Measurements from ENCODE around the gene NOA1. TPM values are rescaled to one million over a fixed set of nuclear protein-coding genes. Genes with fewer than 3 reads are reported as not detected.
"Not testable (repeated sequence)": the region's sequence is repeated elsewhere in the genome, so short reads cannot be mapped to it uniquely, and the experiment has no call there.

The NOA1 gene
- total RNA-seq, 1 donor from 2014 or later = 20.4 TPM

- Histone ChIP-seq H3K79me2 (ENCODE audit: low read depth) (peaks cover 35% of the 10 kb centered on the region), H3F3A (ENCODE audit: low read depth) (no peaks in the 10 kb centered on the region), H3K9me3 (ENCODE audit: low read depth) (no peaks in the 10 kb centered on the region), H3K27ac (no peak overlapping the region), H3K4me3 (no peak overlapping the region), H3K4me2 (no peak overlapping the region), H4K20me1 (ENCODE audit: low read depth) (peaks cover 29% of the 10 kb centered on the region), H3K9ac (no peak overlapping the region), H3K4me1 (no peaks in the 10 kb centered on the region), H3K36me3 (peaks cover 15% of the 10 kb centered on the region), H3K27me3 (no peaks in the 10 kb centered on the region), H2AFZ (replicated peaks) (no peak overlapping the region)
- DNase-seq (ENCODE audit: low spot score) = no peak
- Mint-ChIP-seq H3K27me3 (ENCODE audit: insufficient read depth, low read depth) (no peaks in the 10 kb centered on the region), H3K4me3 (no peak overlapping the region), H3K9me3 (no peaks in the 10 kb centered on the region), H3K4me1 (no peaks in the 10 kb centered on the region), H3K36me3 (peaks cover 31% of the 10 kb centered on the region), H3K27ac (no peak overlapping the region)
- no peak for TF ChIP-seq EZH2 (IDR thresholded peaks at IDR 0.05)
- no peak for TF ChIP-seq CTCF (IDR thresholded peaks at IDR 0.05)
- no peak for TF ChIP-seq EZH2phosphoT487 (IDR thresholded peaks at IDR 0.05)
Measured at GRCh38 chr4:56930638-56931037, 46.8 kb downstream of the NOA1 start.

- Histone ChIP-seq H2AFZ (replicated peaks) (no peak overlapping the region), H3K9ac (no peak overlapping the region), H3K9me3 (ENCODE audit: low read depth) (no peaks in the 10 kb centered on the region), H3K79me2 (ENCODE audit: low read depth) (peaks cover 27% of the 10 kb centered on the region), H3K4me3 (no peak overlapping the region), H3K36me3 (peaks cover 12% of the 10 kb centered on the region), H3K27ac (no peak overlapping the region), H3K4me1 (no peaks in the 10 kb centered on the region), H3F3A (ENCODE audit: low read depth) (no peaks in the 10 kb centered on the region), H4K20me1 (ENCODE audit: low read depth) (peaks cover 17% of the 10 kb centered on the region), H3K4me2 (no peak overlapping the region), H3K27me3 (no peaks in the 10 kb centered on the region)
- H3K27ac Mint-ChIP-seq = no peak overlapping the region
- H3K9me3 Mint-ChIP-seq = no peaks in the 10 kb centered on the region
- peaks cover 50% of the 10 kb centered on the region for H3K36me3 Mint-ChIP-seq
- H3K4me1 Mint-ChIP-seq = no peaks in the 10 kb centered on the region
- DNase-seq (ENCODE audit: low spot score) = no peak
- TF ChIP-seq CTCF (IDR thresholded peaks at IDR 0.05) (no peak), EZH2 (IDR thresholded peaks at IDR 0.05) (no peak), EZH2phosphoT487 (IDR thresholded peaks at IDR 0.05) (no peak)
- H3K27me3 Mint-ChIP-seq (ENCODE audit: insufficient read depth, low read depth) = peaks cover 2% of the 10 kb centered on the region
- no peak overlapping the region for H3K4me3 Mint-ChIP-seq
Measured at GRCh38 chr4:56927196-56927595, 50.2 kb downstream of the NOA1 start.

- H3K9me3 Mint-ChIP-seq; H3K27me3 ChIP-seq; H3K4me3 ChIP-seq; H3K27ac Mint-ChIP-seq; H3F3A ChIP-seq (ENCODE audit: low read depth); H3K27ac ChIP-seq; H2AFZ ChIP-seq (replicated peaks); DNase-seq (ENCODE audit: low spot score); H3K27me3 Mint-ChIP-seq (ENCODE audit: insufficient read depth, low read depth); H3K4me2 ChIP-seq; H3K9ac ChIP-seq; H3K9me3 ChIP-seq (ENCODE audit: low read depth); H3K4me3 Mint-ChIP-seq: not testable (repeated sequence)
- Mint-ChIP-seq H3K36me3 (peaks cover 37% of the 10 kb centered on the region), H3K4me1 (peaks cover 27% of the 10 kb centered on the region)
- Histone ChIP-seq H4K20me1 (ENCODE audit: low read depth) (peaks cover 80% of the 10 kb centered on the region), H3K79me2 (ENCODE audit: low read depth) (peaks cover 100% of the 10 kb centered on the region), H3K4me1 (peaks cover 24% of the 10 kb centered on the region), H3K36me3 (peaks cover 16% of the 10 kb centered on the region)
Measured at GRCh38 chr4:56914977-56915376, 62.4 kb downstream of the NOA1 start.

- Histone ChIP-seq H3K27me3 (no peaks in the 10 kb centered on the region), H2AFZ (replicated peaks) (no peak overlapping the region), H3K9me3 (ENCODE audit: low read depth) (no peaks in the 10 kb centered on the region), H3K9ac (no peak overlapping the region), H3K4me1 (peaks cover 27% of the 10 kb centered on the region), H3K4me2 (no peak overlapping the region), H3F3A (ENCODE audit: low read depth) (peaks cover 11% of the 10 kb centered on the region), H3K27ac (no peak overlapping the region), H4K20me1 (ENCODE audit: low read depth) (peaks cover 76% of the 10 kb centered on the region), H3K79me2 (ENCODE audit: low read depth) (peaks cover 100% of the 10 kb centered on the region), H3K36me3 (peaks cover 10% of the 10 kb centered on the region), H3K4me3 (no peak overlapping the region)
- Mint-ChIP-seq H3K4me1 (peaks cover 28% of the 10 kb centered on the region), H3K27ac (no peak overlapping the region), H3K9me3 (no peaks in the 10 kb centered on the region), H3K4me3 (no peak overlapping the region), H3K27me3 (ENCODE audit: insufficient read depth, low read depth) (no peaks in the 10 kb centered on the region), H3K36me3 (peaks cover 32% of the 10 kb centered on the region)
- DNase-seq (ENCODE audit: low spot score) = no peak
- TF ChIP-seq EZH2phosphoT487 (IDR thresholded peaks at IDR 0.05) = no peak
- TF ChIP-seq CTCF (IDR thresholded peaks at IDR 0.05) = no peak
- TF ChIP-seq EZH2 (IDR thresholded peaks at IDR 0.05) = no peak
Measured at GRCh38 chr4:56914336-56914735, 63.1 kb downstream of the NOA1 start.

Small RNA genes within 50 kb of the gene (small RNA-seq; reads per million reads assigned to genes)
- not detected for gene RNU6-998P

Other genes starting within 250 kb of the NOA1 start
- 2.3 TPM in 1 of 2 replicates, not detected in the other for gene SPINK2, start 155.9 kb downstream of the NOA1 start, total RNA-seq (ENCODE audit: low replicate concordance)
- gene REST, start 69.7 kb downstream of the NOA1 start, total RNA-seq (ENCODE audit: low replicate concordance) = 72.0 and 87.3 TPM in 2 replicates
- gene POLR2B, start 1.3 kb upstream of the NOA1 start, total RNA-seq (ENCODE audit: low replicate concordance) = 150 and 290 TPM in 2 replicates
- gene IGFBP7, start 132.8 kb upstream of the NOA1 start, total RNA-seq (ENCODE audit: low replicate concordance) = 0.86 and 1.5 TPM in 2 replicates